Fibroblast of lung (primary cell): ENCODE results near the gene BAD. TPM values are rescaled to one million over a fixed set of nuclear protein-coding genes. Genes with fewer than 3 reads are reported as not detected.
A peak's percentile ranks its signal among the peaks of the same experiment; 100 is the strongest.

ENCODE experiments used
- DNase-seq, 2 donors: peaks; one replicate each; pipeline versions ENCODE4 v3.0.0 to v3.0.0-alpha.2; 2010; ENCODE audit warnings: low read depth in 2 of 2
- H2AFZ ChIP-seq: 2 replicates; pipeline ENCODE4 v1.5.1; 2012; ENCODE audit warnings: low read length, control low read depth, inconsistent platforms
- H3K27ac ChIP-seq: 2 replicates; pipeline ENCODE4 v1.5.1; 2011; ENCODE audit warnings: low read length, control low read depth; ENCODE audit not compliant: insufficient read depth
- H3K27me3 ChIP-seq: 2 replicates; pipeline ENCODE4 v1.5.1; 2011; ENCODE audit warnings: mild to moderate bottlenecking, low read length; ENCODE audit not compliant: control insufficient read depth, insufficient read depth
- H3K36me3 ChIP-seq: 2 replicates; pipeline ENCODE4 v1.5.1; 2011; ENCODE audit warnings: low read length; ENCODE audit not compliant: control insufficient read depth, insufficient read depth
- H3K4me1 ChIP-seq: 2 replicates; pipeline ENCODE4 v1.5.1; 2011; ENCODE audit warnings: low read length; ENCODE audit not compliant: control insufficient read depth, insufficient read depth; ENCODE audit errors: extremely low read depth
- H3K4me2 ChIP-seq: 2 replicates; pipeline ENCODE4 v1.5.1; 2011; ENCODE audit warnings: low read length, control low read depth; ENCODE audit not compliant: insufficient read depth; ENCODE audit errors: extremely low read depth
- H3K4me3 ChIP-seq, 4 experiments: fragments of 200-600 bp in 1 of 4; sonication (generic) in 1 of 4; replicated peaks in 1 of 4; 2 replicates each; pipeline ENCODE4 v1.5.1; 2011 to 2016; ENCODE audit warnings: low read length in 4 of 4, low read depth in 3 of 4, mild to moderate bottlenecking in 3 of 4, control low read depth in 2 of 4, inconsistent platforms in 1 of 4, mixed read lengths in 1 of 4; ENCODE audit not compliant: insufficient read depth in 1 of 4; ENCODE audit errors: control extremely low read depth in 1 of 4
- H3K79me2 ChIP-seq: 2 replicates; pipeline ENCODE4 v1.5.1; 2012; ENCODE audit warnings: mild to moderate bottlenecking, low read length, inconsistent platforms; ENCODE audit not compliant: control insufficient read depth, insufficient read depth
- H3K9ac ChIP-seq: 2 replicates; pipeline ENCODE4 v1.5.1; 2011; ENCODE audit warnings: mild to moderate bottlenecking, low read length, control low read depth; ENCODE audit not compliant: insufficient read depth
- H3K9me3 ChIP-seq: 2 replicates; pipeline ENCODE4 v1.5.1; 2012; ENCODE audit warnings: low read depth, low read length; ENCODE audit not compliant: control insufficient read depth, insufficient read depth
- H4K20me1 ChIP-seq: 2 replicates; pipeline ENCODE4 v1.5.1; 2011; ENCODE audit warnings: low read length; ENCODE audit not compliant: control insufficient read depth, insufficient read depth; ENCODE audit errors: extremely low read depth
- EZH2 ChIP-seq: IDR thresholded peaks from 2 replicates; pipeline ENCODE4 v1.5.1; 2012; ENCODE audit warnings: low read length, control low read depth, mild to moderate bottlenecking; ENCODE audit errors: missing control alignments
- polyA plus RNA-seq, 2 donors: library from polyadenylated mRNA; depleted of rRNA in 1 of 2; stranded (reverse) in 1 of 2; unstranded in 1 of 2; fragments of >200 nt; gene quantifications; 2 replicates each; pipeline ENCODE4 v1.2.1, GENCODE V29; 2011 to 2012; ENCODE audit warnings: missing spikeins in 1 of 2
- total RNA-seq: library from RNA; depleted of rRNA; stranded (reverse); fragments of >200 nt; gene quantifications from 2 replicates; pipeline ENCODE4 v1.2.1, GENCODE V29; 2014
- TF ChIP-seq, protein P1 (sequence below), 2 donors: IDR thresholded peaks in 1 of 2; conservative IDR thresholded peaks in 1 of 2; 1 replicate in 1 of 2; 2 replicates in 1 of 2; pipeline ENCODE4 v1.5.1; 2011 to 2012; ENCODE audit warnings: low read length in 2 of 2, control low read depth in 1 of 2, inconsistent platforms in 1 of 2, low read depth in 1 of 2, mild to moderate bottlenecking in 1 of 2

Gene BAD
- total and polyA plus RNA-seq, 2 donors (not counting 1 experiment from before 2014, with no cell fraction given), result 31.6 to 79.9 TPM

- Histone ChIP-seq H3K36me3 (peaks cover 11% of the 10 kb centered on the region), H3K4me1 (no peaks in the 10 kb centered on the region), H4K20me1 (no peaks in the 10 kb centered on the region), H3K9me3 (no peaks in the 10 kb centered on the region), H3K79me2 (peaks cover 13% of the 10 kb centered on the region), H3K27me3 (no peaks in the 10 kb centered on the region), H3K4me2 (no peak overlapping the region), H2AFZ (no peak overlapping the region), H3K27ac (no peak overlapping the region), H3K4me3 (no peak overlapping the region), H3K9ac (no peak overlapping the region)
- no peak for DNase-seq
- TF ChIP-seq, protein P1, sequence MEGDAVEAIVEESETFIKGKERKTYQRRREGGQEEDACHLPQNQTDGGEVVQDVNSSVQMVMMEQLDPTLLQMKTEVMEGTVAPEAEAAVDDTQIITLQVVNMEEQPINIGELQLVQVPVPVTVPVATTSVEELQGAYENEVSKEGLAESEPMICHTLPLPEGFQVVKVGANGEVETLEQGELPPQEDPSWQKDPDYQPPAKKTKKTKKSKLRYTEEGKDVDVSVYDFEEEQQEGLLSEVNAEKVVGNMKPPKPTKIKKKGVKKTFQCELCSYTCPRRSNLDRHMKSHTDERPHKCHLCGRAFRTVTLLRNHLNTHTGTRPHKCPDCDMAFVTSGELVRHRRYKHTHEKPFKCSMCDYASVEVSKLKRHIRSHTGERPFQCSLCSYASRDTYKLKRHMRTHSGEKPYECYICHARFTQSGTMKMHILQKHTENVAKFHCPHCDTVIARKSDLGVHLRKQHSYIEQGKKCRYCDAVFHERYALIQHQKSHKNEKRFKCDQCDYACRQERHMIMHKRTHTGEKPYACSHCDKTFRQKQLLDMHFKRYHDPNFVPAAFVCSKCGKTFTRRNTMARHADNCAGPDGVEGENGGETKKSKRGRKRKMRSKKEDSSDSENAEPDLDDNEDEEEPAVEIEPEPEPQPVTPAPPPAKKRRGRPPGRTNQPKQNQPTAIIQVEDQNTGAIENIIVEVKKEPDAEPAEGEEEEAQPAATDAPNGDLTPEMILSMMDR (conservative IDR thresholded peaks at IDR 0.05 in 1 of 2, IDR thresholded peaks at IDR 0.05 in 1 of 2; ENCODE audit: low read depth in 1 of 2, low read length in 2 of 2), result no peak
- TF ChIP-seq EZH2, result no peak
Observed at GRCh38 chr11:64314805-64315561, 30.5 kb upstream of the BAD start.

DNA sequence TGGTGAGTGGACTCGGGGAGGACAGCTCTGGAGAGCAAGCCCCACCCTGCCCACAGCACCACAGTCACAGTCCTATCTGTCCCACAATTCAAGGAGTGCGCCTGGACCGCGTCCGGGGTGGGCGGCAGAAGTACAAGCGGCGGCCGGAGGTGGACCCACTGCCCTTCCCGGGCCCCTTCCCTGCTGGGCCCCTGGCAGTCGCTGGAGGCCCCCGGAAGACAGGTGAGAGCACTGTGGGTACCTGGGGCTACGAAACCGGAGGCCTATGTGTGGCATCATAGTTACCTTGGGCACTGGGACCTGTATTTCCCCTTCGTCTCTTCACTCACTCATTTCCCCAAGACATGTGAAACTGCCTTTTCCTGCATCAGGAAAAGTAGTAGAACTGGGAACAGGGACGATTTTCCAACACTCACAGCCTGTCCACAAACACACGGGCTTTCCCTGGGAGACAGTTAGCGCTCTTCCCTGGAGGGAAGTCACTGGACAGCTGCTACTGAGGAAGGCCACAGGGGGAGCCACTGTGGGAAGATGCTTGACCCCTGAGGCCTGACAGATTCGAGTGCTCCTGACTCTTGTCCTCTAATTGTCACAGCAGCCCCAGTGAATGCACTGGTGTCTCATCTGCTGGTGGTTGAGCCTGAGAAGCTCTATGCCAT lies 29.8 kb upstream of the BAD start:
- TF ChIP-seq, protein P1 (conservative IDR thresholded peaks at IDR 0.05 in 1 of 2, IDR thresholded peaks at IDR 0.05 in 1 of 2; ENCODE audit: low read depth in 1 of 2, low read length in 2 of 2), result peak in 1 of 2 donors; percentile 35
- no peak for TF ChIP-seq EZH2
- no peak for DNase-seq
- Histone ChIP-seq H3K9me3 (no peaks in the 10 kb centered on the region), H3K4me2 (peak overlapping the region; percentile 7), H3K27ac (peak overlapping the region; percentile 58), H3K27me3 (no peaks in the 10 kb centered on the region), H3K79me2 (peaks cover 13% of the 10 kb centered on the region), H3K36me3 (peaks cover 11% of the 10 kb centered on the region), H3K4me3 (peak overlapping the region in 1 of 4 experiments; percentile 27), H3K9ac (peak overlapping the region; percentile 37), H4K20me1 (no peaks in the 10 kb centered on the region), H3K4me1 (no peaks in the 10 kb centered on the region), H2AFZ (no peak overlapping the region)

DNA sequence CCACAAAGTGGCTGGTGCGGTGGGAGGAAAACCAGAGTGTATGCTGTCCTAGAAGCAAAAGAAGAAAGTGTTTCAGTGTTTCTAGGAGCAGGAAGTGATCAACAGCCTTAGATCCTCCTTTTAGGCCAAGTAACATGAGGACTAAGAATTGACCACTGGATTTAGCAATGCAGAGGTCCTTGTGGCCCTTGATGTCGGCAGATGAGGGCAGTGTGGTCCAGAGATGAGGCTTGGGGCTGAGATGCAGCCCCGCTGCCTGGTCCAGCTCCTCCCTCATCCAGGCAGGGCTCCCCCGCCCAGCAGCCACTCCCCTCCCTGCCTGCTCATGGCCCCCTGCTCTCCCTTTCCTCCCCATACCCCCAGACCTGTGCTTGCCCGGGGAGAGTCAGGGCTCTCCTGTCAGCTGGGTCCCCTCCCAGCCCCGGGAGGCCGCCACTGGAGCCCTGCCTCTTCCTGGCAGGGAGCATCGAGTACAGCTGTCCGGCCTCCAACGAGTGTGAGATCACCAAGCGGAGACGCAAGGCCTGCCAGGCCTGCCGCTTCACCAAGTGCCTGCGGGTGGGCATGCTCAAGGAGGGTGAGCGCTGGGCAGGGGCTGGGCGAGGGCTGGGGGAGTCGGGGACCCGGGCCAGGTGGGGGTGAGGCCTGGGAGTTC lies 29.2 kb upstream of the BAD start:
- peak overlapping the region; percentile 25 for H3K4me2 ChIP-seq

More for the DNA sequence above, 29.2 kb upstream of the BAD start:
- H3K9me3 ChIP-seq, result no peaks in the 10 kb centered on the region
- peaks cover 11% of the 10 kb centered on the region for H3K36me3 ChIP-seq
- peak overlapping the region in 1 of 4 experiments; percentile 27 for H3K4me3 ChIP-seq
- DNase-seq, result peak in 1 of 2 donors; percentile 48
- peaks cover 11% of the 10 kb centered on the region for H3K79me2 ChIP-seq
- TF ChIP-seq EZH2, result no peak
- TF ChIP-seq, protein P1 (conservative IDR thresholded peaks at IDR 0.05 in 1 of 2, IDR thresholded peaks at IDR 0.05 in 1 of 2; ENCODE audit: low read depth in 1 of 2, low read length in 2 of 2), result no peak
- no peaks in the 10 kb centered on the region for H3K4me1 ChIP-seq
- H3K9ac ChIP-seq, result peak overlapping the region; percentile 37
- H3K27ac ChIP-seq, result peak overlapping the region; percentile 58
- no peak overlapping the region for H2AFZ ChIP-seq
- no peaks in the 10 kb centered on the region for H3K27me3 ChIP-seq
- H4K20me1 ChIP-seq, result no peaks in the 10 kb centered on the region
